ENCODE results near the gene SEPTIN8. TPM values are rescaled to one million over a fixed set of nuclear protein-coding genes. Genes with fewer than 3 reads are reported as not detected.
A peak's percentile ranks its signal among the peaks of the same experiment; 100 is the strongest.

Gene SEPTIN8
- total RNA-seq, 1 donor from 2014 or later = 41.2 TPM

DNA sequence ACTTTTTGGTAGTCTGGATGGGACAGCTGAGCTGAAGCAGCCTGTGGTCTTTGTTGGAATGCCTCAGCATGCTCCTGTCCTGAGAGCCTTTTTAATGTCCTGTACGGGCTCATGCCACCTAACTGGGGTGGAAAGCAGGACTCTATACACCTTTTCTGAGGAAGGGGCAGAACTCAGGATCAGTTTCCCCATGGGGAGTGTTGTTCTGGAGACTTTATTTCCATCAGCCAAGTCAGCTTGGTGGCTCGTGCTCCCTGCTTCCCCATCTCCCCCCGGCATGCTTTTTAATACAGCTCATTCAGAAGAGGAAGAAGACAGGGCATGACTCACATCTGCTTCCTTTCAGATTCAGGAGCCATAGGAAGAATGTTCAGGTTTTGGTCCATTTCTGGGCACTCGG, 5.1 kb upstream of the SEPTIN8 start:
- DNase-seq (ENCODE audit: low spot score) = no peak

GRCh38 chr5:132781029-132781428, 4.0 kb upstream of the SEPTIN8 start:
- no peak for DNase-seq (ENCODE audit: low spot score)

GRCh38 chr5:132780577-132780976, 3.5 kb upstream of the SEPTIN8 start:
- DNase-seq (ENCODE audit: low spot score) = no peak

GRCh38 chr5:132779961-132780360, 2.9 kb upstream of the SEPTIN8 start:
- no peak for DNase-seq (ENCODE audit: low spot score)

GRCh38 chr5:132778856-132779255, 1.8 kb upstream of the SEPTIN8 start:
- no peak for DNase-seq (ENCODE audit: low spot score)

DNA sequence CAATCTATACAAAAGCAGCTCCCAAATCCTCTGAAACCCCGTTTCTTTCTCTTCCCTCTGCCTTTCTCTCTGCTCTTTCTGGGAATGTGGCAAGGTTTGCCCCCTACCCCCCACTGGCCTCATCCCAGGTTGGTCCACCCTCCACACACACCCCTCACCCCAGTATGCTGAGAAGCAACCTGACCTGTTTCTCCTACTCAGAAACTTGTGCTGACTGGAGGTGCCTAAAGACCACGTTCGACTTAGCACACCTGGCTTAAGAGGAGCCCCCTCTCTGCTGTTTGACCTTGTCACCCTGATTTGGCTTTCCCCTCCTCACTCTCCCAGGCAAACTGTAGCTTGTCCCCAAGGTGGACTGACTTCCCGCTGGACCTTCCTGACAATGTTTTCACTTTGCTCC, 1.1 kb upstream of the SEPTIN8 start:
- DNase-seq (ENCODE audit: low spot score) = no peak

- DNase-seq (ENCODE audit: low spot score) = no peak
These were observed 166 bp downstream of the SEPTIN8 start for GRCh38 chr5:132776938-132777208.

DNA sequence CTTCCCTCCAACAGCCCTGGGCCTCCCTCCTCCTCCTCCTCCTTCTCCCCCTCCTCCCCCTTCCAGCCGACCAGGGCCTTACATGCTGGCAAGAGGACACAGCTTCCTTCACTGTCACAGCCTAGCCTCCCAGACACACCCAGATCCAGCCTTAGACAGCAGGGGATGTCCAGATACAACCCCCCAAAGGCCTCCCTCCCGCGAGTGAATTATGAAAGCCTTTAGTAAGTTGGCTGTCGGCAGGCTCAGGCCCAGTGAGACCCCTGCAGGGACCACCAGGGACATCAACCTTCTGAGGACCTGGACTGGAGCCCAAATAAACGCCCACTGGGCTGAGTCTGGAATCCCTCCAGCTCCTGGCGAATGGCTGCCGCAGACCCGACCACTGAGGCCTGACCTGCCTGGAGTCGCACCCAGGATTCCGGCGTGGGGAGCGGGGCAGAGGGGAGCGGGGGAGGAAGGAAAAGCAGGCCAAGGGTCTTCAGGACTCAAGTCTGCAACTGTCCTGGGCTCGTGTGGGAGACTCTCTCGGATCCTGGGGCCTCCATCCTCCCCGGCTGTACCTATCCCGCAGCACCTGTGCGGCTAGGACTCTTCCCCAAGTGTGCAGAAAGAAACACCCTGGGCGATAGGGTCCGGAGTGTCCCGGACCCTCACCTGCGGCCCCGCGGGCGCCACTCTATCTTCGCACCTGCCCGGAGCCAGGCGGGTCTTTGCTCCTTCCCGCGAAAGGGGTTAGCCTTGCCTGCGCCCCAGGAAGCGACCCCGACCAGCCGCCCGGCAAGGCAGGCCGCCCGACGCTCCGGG, 705 bp downstream of the SEPTIN8 start:
- DNase-seq (ENCODE audit: low spot score) = peak; percentile 73

- no peak for DNase-seq (ENCODE audit: low spot score)
These were observed 1.5 kb downstream of the SEPTIN8 start for GRCh38 chr5:132775476-132775961.

GRCh38 chr5:132774896-132775295, 2.1 kb downstream of the SEPTIN8 start:
- DNase-seq (ENCODE audit: low spot score) = no peak

- DNase-seq (ENCODE audit: low spot score) = no peak
These were observed 2.6 kb downstream of the SEPTIN8 start for GRCh38 chr5:132774406-132774805.

DNA sequence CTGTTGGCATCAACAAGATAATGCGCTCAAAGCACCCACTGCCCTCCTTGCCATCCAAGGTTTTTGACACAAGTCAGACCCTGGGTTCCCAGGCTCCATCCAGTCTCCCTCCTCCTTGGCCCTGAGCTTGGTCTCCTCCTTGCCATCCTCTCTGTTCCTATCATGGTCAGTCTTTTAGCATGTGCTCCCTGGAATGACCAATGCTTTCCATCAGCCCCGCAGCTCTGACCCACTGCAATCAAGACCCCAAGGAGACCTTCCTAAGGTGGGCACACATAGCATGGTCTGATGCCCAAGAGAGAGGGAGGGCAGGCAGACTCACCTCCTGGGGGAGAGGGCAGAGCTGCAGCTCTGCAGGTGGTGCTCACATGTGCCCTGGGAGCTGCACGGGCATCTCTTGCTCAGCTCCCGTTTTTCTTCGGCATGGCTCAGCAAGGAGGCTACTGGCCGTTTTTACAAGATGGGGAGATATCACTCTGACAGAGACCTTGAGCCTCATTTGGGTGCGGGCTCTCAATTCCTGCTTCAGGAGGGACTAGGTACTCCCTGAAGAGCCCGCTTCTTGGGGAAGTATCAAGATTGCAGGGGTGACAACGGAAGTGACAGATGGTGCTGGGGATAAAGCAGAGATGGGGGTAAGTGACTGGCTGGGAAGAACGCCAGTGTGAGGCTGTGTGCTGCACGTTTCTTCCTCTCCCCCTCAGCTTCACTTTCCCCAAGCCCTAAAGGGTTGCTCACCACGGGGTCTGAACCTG, 3.3 kb downstream of the SEPTIN8 start:
- DNase-seq (ENCODE audit: low spot score) = no peak

DNA sequence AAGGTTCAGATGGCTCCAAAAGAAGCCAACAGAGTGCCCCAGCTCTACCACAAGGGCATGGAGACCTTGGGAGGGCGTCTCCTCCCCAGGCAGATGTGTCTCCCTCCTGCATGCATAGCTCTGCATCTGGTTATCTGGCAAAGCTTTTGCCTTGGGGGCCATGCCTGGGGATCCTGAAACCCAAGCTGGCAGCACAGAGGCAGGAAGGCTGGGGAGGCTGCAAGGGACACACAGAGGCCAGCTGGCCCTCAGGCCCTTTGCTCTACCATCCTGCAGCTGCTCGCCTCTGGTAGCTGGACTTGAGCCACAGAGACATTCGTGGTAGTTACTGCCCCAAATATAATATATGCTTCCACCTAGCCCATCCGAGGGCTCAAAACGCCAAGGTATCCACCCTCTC, 3.9 kb downstream of the SEPTIN8 start:
- DNase-seq (ENCODE audit: low spot score) = no peak

GRCh38 chr5:132772291-132773070, 4.6 kb downstream of the SEPTIN8 start:
- DNase-seq (ENCODE audit: low spot score) = no peak

DNA sequence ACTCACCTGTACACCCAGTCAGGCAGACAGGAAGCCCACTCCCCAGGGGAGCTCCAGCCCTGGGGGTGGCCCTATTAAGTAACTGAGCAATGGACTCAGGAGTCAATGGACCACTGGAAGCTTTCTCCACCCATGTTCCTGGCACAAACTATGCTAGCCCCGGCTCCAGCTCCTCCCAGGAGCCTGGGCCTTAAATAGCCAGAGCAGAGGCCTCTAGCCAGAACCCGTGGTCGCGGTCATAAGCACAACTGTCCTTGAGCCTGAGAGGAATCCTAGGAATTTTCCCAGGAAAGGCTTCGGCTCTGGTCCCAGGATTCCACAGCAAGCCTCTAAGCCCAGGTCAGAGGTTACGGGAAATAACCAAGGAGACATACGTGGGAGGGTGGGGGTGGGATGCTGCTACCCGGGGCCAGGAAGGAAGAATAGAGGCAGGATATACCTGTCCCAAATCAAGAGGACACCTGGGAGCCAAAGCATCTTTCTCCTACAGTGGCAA, 5.5 kb downstream of the SEPTIN8 start:
- DNase-seq (ENCODE audit: low spot score) = peak; percentile 39

DNA sequence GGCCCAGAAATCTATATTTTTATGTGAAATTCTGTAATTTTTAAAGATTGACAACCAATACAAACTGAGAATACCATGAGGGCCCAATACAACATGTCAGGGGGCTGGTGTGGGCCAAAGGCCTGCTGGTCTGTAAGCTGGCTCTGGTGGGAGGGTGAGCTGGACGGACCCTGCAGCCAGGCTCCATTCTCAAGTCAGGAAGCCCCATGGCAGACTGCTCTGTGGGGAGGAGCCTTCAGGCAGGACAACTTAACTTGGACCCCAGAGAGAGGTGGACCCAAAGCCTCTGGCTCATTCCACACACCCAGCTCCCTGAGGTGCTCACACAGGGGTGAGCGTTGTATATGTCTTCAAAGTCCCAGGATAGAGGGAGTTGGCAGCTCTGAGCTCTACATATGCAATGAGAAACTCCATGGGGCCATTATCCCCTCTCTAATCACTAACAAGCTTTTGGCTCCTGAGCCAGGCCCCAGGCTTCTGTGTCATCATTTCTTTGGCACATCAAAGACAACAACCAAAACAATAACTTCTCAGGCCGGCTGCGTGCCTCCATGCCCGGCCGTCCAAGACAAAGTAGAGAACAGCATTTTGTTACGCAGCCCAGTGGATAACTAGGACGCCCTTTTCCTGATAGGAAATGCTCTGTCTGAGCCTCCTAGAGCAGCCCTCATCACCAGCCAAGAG, 6.4 kb downstream of the SEPTIN8 start:
- no peak for DNase-seq (ENCODE audit: low spot score)

DNA sequence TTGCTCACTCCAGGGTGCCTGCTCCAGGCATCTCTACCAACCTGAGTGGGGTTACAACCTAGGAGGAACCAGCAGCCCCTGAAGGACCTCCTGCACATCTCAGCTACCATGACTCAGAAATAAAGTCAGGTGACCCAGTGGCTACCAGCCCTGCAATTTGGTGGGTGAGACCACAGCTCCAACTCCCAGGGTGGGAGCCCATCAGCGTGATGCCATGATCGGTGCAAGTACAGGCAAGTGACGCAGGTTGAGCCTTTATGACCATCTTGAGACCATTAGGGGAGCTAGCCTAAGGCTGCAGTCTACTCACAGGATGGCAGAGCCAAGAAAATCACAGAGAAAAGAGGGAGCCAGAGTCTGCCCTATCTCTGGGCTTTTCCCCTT, 8.6 kb downstream of the SEPTIN8 start:
- DNase-seq (ENCODE audit: low spot score) = no peak

GRCh38 chr5:132767150-132767549, 9.9 kb downstream of the SEPTIN8 start:
- no peak for DNase-seq (ENCODE audit: low spot score)

DNA sequence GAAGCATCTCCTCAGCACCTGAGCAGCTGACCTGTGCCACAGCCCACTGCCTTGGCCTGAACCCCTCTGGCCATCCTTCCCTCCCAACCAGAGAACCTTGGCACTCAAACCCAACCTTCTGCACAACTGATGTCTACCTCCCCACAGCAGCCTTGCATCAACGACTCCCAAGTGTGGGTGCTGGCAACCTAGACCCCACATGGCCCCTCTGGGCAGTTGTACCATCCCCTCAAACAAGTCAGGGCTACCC, 10.3 kb downstream of the SEPTIN8 start:
- DNase-seq (ENCODE audit: low spot score) = no peak

- DNase-seq (ENCODE audit: low spot score) = no peak
These were observed 10.8 kb downstream of the SEPTIN8 start for GRCh38 chr5:132766020-132766805.

All from umbilical cord (tissue), 2 donors.